Brain microvascular endothelial cell (primary cell): ENCODE measurements around the gene CRYGC.
"Not testable (repeated sequence)": the region's sequence is repeated elsewhere in the genome, so short reads cannot be mapped to it uniquely, and the experiment has no call there.

Experiments used
- DNase-seq: peaks from one replicate; pipeline ENCODE4 v3.0.0-alpha.2; 2020
- H3K27ac ChIP-seq: fragments of 250-450 bp; sonication (Bioruptor Pico); 2 replicates; pipeline ENCODE4 v1.5.1; 2020; ENCODE audit warnings: mild to moderate bottlenecking, moderate library complexity
- H3K27me3 ChIP-seq: fragments of 250-450 bp; sonication (Bioruptor Pico); replicated peaks from 2 replicates; pipeline ENCODE4 v1.5.1; 2020; ENCODE audit warnings: mild to moderate bottlenecking
- H3K36me3 ChIP-seq: fragments of 250-450 bp; sonication (Bioruptor Pico); replicated peaks from 2 replicates; pipeline ENCODE4 v1.5.1; 2020; ENCODE audit warnings: mild to moderate bottlenecking
- H3K4me3 ChIP-seq: 2 replicates; pipeline ENCODE4 v1.5.1; 2011; ENCODE audit warnings: low read depth, mild to moderate bottlenecking, control low read depth, low read length, moderate library complexity
- CTCF ChIP-seq: IDR thresholded peaks from 2 replicates; pipeline ENCODE4 v1.5.1; 2011; ENCODE audit warnings: low read depth, mild to moderate bottlenecking, moderate library complexity, low read length, control low read depth, inconsistent platforms; ENCODE audit errors: missing control alignments
- in situ Hi-C: cut with HindIII; loops from 2 replicates; pipeline ENCODE4 v1.10.0; 2017; ENCODE audit warnings: low sequenced_read_pairs, low pct_ligation_motif_present

Gene CRYGC

GRCh38 chr2:208146006-208146405 is 16.4 kb upstream of the CRYGC start, which contains the start of gene CRYGB:
Gene CRYGB, minus strand, starts transcription at chr2:208146158. Its CDS starts 38 bp downstream, at chr2:208146120.
- no peak for DNase-seq
- H3K27ac ChIP-seq = no peak within 1 kb of the TSS
- no peak within 1 kb of the TSS for H3K4me3 ChIP-seq
- no peaks in the 10 kb centered on the region for H3K27me3 ChIP-seq
- in situ Hi-C loops = no loop called here
- TF ChIP-seq CTCF = no peak
- H3K36me3 ChIP-seq = no peaks in the 10 kb centered on the region

DNA sequence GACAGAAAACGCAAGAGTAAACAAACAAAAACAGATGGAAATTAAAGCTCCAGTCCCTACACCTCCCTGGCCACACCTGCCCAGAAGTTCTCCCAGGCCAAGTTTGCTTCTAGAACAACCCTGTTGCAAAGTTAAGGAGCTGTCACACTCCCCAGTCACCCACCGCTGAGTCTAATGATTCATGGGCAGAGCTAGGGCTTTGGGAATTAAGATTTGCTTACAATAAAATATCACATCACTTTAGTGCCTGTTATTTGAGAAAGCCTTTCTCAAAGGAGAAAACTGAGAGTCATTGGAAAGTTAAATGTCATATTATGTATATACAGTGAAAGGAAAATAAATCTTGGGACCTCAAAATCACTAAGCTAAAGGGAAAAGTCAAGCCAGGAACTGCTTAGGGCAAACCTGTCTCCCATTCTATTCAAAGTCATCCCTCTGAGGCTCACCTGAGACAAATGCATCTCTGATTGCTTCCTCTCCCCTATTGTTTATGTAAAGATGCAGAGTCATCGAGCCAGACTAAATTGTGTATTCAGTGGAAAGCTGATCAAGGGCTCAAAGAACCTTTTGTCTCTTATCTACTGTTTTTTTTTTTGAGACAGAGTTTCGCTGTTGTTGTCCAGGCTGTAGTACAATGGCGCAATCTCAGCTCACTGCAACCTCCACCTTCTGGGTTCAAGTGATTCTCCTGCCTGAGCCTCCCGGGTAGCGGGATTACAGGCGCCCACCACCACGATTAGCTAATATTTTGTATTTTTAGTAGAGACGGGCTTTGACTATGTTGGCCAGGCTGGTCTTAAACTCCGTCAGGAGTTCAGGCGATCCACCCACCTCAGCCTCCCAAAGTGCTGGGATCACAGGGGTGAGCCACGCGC is 13.5 kb upstream of the CRYGC start:
- in situ Hi-C loops = no loop called here
- TF ChIP-seq CTCF = no peak
- no peak for DNase-seq
- no peaks in the 10 kb centered on the region for H3K27me3 ChIP-seq
- no peak overlapping the region for H3K4me3 ChIP-seq
- H3K27ac ChIP-seq = no peak overlapping the region
- H3K36me3 ChIP-seq = no peaks in the 10 kb centered on the region

DNA sequence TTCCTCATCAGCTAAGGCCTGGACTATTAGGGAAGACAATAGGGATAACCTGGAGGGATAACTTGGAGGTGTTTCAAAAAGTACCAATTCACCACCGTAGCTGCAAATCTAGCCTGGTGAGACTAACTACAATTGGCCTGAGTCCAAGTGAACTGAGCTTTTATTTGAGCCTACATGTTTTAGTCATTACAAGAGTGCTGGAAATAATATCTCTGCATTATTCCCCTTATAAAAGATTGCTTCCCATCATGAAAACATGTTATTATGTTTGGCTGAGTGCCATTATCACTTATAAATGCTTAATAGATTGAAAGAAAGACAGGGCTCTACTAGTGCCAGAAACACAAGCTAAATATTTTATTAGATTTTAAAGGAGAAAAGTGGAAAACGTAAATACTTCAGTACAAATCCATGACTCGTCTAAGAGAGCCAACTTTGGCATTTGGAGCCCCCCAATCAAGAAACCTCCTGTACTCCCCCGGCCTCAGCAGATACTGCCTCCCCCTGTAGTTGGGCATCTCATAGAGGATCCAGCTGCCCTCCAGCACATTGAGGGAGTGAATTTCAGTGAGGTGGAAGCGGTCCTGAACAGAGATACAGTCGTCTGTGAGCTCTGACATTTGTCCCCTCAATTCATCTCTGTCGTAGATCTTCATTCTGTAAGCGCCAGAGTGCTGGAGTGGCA is 12.8 kb upstream of the CRYGC start:
- DNase-seq = no peak
- no peaks in the 10 kb centered on the region for H3K27me3 ChIP-seq
- TF ChIP-seq CTCF = no peak
- in situ Hi-C loops = no loop called here
- H3K36me3 ChIP-seq = no peaks in the 10 kb centered on the region
- H3K4me3 ChIP-seq = no peak overlapping the region
- no peak overlapping the region for H3K27ac ChIP-seq

DNA sequence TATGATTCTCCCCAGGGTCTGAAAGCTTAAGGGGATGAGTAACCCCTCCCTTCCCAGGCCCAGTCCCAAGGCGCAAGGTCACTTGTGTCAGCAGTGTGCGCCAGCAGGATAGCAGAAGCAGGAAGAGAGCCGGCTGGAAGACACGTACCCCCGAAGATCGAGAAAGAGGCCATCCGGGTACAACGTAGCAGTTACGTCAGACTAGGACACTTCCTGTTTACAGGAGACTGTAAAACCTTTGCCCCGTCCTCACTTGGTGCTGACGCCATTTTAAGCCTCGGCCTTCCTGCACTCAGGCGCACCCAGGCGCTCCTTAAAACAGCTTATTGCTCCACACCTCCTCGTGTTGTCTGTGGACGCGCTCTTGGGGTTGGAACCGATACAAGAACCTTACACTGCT is 9.8 kb upstream of the CRYGC start:
- no peak overlapping the region for H3K4me3 ChIP-seq
- no peak overlapping the region for H3K27ac ChIP-seq
- H3K27me3 ChIP-seq = no peaks in the 10 kb centered on the region
- TF ChIP-seq CTCF = no peak
- DNase-seq = no peak
- in situ Hi-C loops = no loop called here
- H3K36me3 ChIP-seq = no peaks in the 10 kb centered on the region

- DNase-seq, H3K36me3 ChIP-seq, H3K4me3 ChIP-seq, H3K27ac ChIP-seq, H3K27me3 ChIP-seq, in situ Hi-C loops: not testable (repeated sequence)
Measured at GRCh38 chr2:208138334-208138733, 8.7 kb upstream of the CRYGC start.

GRCh38 chr2:208136716-208137094 is 7.1 kb upstream of the CRYGC start:
- Histone ChIP-seq H3K36me3 (no peaks in the 10 kb centered on the region), H3K27me3 (no peaks in the 10 kb centered on the region), H3K27ac (no peak overlapping the region), H3K4me3 (no peak overlapping the region)
- no peak for DNase-seq
- in situ Hi-C loops = no loop called here
- TF ChIP-seq CTCF = no peak
